Measurements from ENCODE around the gene TBC1D17. TPM values are rescaled to one million over a fixed set of nuclear protein-coding genes. Genes with fewer than 3 reads are reported as not detected.

Gene TBC1D17
- total and polyA plus RNA-seq, 10 of the 15 experiments (the other 5 are each of a cell fraction or from before 2014, with no cell fraction given) = 0.42 to 20.4 (median 11.2) TPM

GRCh38 chr19:49869484-49870308 lies 7.8 kb upstream of the TBC1D17 start (continued):
- TF ChIP-seq ZNF592 (IDR thresholded peaks at IDR 0.05) (no peak), CEBPB (IDR thresholded peaks at IDR 0.05; ENCODE audit: borderline replicate concordance in 1 of 2, low read depth in 2 of 2, low read length in 2 of 2) (peak in 1 of 2 experiments; percentile 90; a peak in 1 of 4 replicates), MAX (IDR thresholded peaks at IDR 0.05; ENCODE audit: low read depth, low read length) (peak; percentile 37; the same call in 1 of the 2 replicates), JUNB (IDR thresholded peaks at IDR 0.05) (no peak), HDGF (IDR thresholded peaks at IDR 0.05) (peak; percentile 70; the same call in 1 of the 2 replicates), HCFC1 (IDR thresholded peaks at IDR 0.05; ENCODE audit: low read length) (peak; percentile 48), NBN (IDR thresholded peaks at IDR 0.05) (peak; percentile 13; the same call in 1 of the 2 replicates), NFYA (IDR thresholded peaks at IDR 0.05; ENCODE audit: borderline replicate concordance, low read depth, low read length) (0 out of 2 replicates have a peak, but pooled peaks have one; percentile 17), RUNX3 (IDR thresholded peaks at IDR 0.05; ENCODE audit: low read length) (peak; percentile 31; the same call in 1 of the 2 replicates), ZBTB40 (IDR thresholded peaks at IDR 0.05; ENCODE audit: borderline replicate concordance) (peak; percentile 26; the same call in 1 of the 2 replicates), CREM (IDR thresholded peaks at IDR 0.05; ENCODE audit: low read depth) (peak; percentile 84), IRF3 (IDR thresholded peaks at IDR 0.05) (peak; percentile 87; the same call in 1 of the 2 replicates), NKRF (conservative IDR thresholded peaks at IDR 0.05) (0 out of 2 replicates have a peak, but pooled peaks have one; percentile 37), RFX5 (IDR thresholded peaks at IDR 0.05; ENCODE audit: low read depth, low read length) (peak; percentile 100), POU2F2 (IDR thresholded peaks at IDR 0.05; ENCODE audit: borderline replicate concordance, low read depth, low read length) (no peak), YY1 (IDR thresholded peaks at IDR 0.05; ENCODE audit: low read depth, low read length) (peak; percentile 14; the same call in 1 of the 2 replicates), PML (IDR thresholded peaks at IDR 0.05; ENCODE audit: low read length) (no peak), CREB1 (IDR thresholded peaks at IDR 0.05; ENCODE audit: low read depth) (peak; percentile 91)
